Measurements from ENCODE around the gene RPL37A.

Gene RPL37A

DNA sequence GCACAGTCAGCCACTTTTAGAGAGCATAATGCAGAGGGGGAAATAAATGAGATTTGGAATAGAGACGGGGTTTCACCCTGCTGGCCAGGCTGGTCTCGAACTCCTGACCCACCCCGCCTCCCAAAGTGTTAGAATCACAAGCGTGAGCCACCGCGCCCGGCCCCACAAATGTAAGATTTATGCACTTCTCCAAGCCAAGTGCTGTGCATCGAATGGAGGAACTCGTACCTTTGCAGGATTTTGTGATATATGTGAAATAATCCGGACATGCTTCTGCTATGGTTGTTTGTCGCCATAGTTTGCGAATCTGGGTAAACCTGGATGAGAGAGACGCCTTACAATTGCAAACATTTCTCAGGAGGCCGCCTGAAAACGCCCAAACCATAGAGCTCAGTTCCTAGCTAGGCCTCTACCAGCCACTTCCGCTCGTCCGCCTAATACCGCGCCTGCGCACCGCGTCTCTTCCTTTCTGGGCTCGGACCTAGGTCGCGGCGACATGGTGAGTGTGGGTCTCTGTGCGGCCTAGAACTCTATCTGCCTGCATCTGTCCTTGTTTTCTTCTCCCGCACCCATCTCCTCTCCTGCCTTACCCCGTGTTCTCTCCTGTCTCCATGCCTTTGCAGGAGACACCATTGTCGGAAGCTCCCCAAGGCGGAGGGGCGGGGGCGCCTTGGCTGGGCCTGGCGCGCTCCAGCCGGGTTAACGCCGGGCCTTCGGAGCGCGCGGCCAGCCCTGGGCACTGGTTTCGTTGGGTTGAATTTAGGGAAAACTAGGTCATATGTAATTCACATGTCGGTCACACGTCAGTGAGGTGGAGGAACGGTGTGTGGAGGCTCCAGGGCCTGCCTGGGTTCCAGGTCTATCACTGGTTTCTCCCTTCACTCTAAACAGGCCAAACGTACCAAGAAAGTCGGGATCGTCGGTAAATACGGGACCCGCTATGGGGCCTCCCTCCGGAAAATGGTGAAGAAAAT lies at the start of gene RPL37A:
Gene RPL37A, plus strand, starts transcription at position 466 of the 974 bp plus-strand sequence. Its CDS starts 31 bp downstream, at position 497.
- DNase-seq = peak; percentile 95

DNA sequence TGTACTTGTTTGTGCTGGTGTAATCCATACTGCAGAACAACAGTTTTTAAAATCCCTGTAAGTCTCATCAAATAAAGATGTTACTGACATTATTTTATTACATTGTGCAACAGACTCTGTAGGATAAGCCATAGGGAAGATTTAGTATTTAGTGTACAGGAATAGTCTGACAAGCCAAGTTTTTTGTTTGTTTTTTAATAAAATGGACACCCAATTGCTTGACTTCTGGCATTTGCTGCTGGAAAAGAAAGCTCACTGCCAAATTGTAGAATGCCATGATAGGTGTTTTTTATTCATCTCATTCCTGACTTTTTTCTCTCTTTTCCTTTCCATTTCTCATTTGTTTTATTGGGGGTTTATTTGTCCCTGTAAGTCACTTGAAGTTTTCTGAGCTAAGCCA lies 48.3 kb upstream of the RPL37A start:
- DNase-seq = no peak

DNA sequence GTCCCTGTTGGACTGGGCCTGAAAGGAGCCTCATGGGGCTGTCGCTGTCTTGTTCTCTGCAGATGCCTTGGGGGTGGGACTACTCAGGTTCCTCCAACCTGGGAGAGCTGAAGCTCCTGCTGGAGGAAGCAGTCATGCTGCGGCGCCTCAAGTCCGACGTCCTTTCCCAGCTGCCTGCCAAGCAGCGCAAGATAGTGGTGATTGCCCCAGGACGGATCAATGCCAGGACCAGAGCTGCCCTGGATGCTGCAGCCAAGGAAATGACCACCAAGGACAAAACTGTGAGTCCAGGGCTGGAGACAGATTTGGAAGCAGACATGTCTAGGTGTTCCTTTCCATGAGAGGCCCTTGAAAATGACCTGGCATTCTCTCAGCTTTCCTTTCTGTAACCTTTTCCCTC lies 47.9 kb upstream of the RPL37A start:
- no peak for DNase-seq

DNA sequence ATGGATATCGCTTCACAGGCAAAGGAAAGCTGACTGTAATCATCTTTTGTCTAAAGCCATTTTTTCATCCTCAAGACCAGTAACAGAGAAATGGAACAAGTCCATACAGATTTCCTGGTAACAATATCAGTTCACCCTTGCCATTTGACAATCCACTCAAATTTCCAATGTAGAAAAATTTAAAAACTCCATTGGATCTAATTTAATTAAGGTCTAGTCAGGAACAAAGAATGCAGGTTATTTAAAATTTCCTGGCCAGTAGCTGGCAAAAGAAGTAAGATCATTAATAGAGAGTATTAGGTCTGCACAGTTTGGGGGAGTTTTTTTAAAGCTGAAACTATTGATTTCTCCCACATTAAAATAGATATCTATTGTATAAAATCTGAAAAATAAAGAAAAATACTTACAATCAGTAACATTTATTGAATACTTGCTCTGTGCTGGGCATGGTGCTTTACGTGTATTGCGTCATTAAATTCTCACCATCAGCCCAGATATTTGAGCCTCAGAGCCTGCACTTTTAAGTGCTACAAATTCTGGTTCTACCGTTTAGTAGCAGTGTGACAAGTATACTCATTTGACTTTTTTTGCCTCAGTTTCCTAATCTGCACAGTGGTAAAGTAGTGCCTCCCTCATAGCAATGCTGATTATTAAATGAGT lies 44.6 kb upstream of the RPL37A start:
- DNase-seq = no peak

DNA sequence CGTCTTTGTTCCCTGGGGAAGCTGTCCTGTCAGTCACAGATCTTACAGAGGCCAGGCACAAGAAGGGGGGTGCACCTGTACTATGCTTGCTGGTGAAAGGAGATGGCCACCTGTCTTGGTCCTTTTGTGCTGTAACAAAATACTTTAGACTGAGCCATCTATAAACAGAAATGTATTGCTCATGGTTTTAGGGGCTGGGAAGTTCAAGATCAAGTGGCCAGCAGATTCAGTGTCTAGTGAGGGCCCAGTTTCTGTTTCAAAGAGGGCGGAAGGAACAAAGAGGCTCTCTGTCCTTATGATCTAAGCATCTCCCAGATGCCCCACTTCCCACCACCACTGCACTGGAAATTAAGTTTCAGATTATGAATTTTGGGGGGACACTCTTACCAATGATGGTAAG lies 35.5 kb upstream of the RPL37A start:
- no peak for DNase-seq

DNA sequence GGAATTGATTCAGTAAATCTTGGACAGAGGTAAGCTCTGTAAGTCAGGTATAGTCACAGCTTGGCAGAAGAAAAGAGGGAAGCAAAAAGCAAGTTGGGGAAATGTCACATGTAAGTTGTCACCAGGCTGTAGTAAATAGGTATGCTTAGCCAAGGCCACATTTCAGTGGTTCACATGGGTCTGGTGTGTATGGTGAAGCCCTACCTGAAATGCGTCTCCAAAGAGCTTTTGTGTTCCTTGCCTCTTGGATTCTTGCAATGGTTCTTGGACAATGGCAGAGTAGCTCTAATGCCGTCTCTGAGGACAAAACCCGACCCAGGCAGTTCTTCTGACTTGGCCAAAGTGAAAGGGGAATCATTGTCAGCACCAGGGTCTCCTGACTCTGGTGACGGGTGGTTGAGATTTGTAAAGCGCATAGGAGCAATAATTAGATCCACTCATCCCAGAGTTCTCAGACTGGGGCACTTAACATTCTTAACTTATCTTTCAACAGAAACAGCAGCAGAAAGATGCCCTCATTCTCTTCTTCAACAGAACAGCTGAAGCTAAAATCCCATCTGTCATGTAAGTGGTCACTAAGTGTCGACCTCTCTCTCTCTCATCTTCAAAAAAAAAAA lies 34.4 kb upstream of the RPL37A start:
- DNase-seq = no peak

DNA sequence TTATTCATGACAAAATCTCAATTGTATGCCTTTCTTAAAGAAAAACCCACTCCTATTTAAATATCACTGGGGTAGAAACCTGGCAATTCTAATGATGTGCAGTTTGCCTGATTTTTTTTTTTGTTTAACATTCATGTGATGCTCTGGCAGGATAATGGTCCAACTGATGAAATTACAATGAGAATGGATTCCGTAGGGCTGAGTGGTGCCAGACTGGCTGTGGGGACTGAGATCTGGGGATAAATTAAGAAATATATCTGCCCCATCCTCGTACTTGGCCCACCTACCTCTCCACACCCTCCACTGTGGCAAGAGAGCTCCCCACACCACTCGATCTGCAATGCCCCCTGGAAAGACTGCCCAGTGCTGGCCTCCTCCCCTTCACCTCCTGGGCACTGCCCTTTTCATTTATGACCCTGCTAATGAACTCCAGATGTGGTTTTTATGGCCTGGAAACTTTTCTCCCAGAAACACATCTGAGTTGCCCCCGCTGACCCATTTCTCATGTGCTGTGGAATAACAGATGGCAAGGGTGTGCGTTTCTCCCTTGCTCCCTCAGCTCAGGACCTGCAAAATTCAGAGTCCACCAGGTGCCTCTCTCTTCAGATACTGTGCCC lies 33.0 kb upstream of the RPL37A start:
- DNase-seq = no peak

DNA sequence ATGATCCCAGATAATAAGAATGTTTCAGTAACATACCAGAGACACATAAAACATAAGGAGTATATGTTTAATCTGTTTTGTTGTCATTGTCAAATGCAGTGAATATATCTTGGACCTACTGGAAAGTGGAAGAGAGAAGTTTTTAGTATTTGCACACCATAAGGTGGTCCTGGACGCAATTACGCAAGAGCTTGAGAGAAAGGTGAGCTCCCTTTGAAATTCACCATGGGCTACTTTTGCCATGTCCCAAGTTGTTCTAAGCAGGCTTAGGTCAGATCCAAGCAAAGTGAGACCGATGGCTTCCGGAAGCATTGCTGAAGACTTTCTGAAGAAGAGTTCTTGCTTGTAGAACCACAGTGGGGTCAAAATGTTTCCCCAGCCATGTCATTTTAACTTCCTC lies 30.8 kb upstream of the RPL37A start:
- DNase-seq = no peak

DNA sequence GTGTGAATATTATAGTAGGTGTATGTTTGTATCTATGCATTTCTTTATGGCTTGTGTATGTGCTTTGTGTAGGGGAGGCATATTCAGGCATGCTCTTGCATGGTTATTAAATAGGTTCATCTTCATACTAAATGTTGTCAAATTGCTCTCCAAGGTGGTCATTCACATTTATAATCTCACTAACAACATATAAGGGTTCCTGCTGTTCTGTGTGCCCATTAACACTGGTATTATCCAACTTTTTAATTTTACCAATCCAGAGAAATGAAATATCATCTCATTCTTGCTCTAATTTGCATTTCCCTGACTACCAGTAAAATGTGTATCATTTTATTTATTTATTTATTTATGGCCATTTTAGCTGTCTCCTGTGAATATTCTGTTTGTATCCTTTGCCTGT lies 29.0 kb upstream of the RPL37A start:
- DNase-seq = no peak

DNA sequence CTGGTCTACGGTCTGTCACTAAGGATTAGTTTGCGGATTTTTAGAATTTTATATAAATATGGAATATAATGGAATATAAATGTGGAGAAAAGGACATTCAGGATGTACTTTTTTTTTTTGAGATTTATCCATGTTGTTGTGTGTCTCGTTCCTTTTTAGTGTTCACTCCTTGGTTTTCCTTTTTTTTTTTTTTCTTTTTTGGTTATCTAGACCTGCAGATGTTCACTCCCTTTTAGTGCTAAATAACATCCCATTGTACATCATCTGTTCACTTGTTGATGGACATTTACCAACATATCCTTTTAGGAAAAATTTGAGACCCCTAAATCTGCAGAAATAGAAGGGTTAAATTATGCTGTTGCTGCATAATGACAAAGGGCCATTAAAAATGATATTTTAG lies 25.5 kb upstream of the RPL37A start:
- no peak for DNase-seq

DNA sequence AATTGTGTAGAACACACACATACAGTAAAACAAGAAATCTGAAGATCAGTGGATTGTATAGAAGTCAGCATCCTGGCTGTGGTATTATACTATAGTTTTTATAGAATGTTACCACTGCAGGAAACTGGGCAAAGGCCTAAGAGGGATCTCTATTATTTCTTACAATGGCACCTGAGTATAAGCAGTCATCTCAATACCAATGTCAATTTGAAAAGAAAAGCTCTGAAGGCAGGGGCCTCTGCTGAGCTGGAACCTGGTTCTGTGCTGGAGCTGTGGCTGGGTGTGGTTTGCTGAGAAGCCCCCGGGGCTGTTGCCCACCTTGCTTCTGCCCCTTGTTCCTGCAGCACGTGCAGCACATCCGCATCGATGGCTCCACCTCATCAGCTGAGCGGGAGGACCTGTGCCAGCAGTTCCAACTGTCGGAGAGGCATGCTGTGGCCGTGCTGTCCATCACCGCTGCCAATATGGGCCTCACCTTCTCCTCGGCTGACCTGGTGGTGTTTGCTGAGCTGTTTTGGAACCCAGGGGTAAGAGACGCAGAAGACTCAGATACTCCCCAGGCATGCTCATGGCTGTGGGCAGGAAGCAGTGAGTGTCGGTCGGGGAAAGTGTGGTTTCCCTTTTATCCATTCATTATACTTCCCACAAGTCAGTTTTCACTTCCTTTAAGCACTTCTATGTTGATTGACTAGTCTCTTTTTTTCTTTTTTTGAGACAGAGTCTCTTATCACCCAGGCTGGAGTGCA lies 23.5 kb upstream of the RPL37A start:
- no peak for DNase-seq

DNA sequence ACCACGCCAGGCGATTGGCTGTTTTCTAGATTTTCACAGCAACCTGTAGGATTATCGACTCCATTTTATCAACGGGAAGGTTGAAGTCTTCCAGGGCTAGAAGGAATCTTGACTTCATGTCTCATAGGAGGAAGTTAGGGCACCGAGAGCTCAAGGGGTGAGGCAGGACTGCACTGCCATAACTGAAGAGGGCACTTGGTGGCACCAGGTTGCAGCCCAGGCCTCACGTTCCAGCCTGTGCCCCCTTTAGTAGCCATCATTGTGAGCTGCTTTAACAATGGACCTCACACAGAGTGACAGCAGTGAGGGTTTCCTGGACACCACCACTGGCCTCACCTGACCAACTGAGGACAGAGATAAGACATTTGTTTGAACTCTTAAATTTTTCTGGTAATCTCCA lies 22.9 kb upstream of the RPL37A start:
- DNase-seq = no peak

DNA sequence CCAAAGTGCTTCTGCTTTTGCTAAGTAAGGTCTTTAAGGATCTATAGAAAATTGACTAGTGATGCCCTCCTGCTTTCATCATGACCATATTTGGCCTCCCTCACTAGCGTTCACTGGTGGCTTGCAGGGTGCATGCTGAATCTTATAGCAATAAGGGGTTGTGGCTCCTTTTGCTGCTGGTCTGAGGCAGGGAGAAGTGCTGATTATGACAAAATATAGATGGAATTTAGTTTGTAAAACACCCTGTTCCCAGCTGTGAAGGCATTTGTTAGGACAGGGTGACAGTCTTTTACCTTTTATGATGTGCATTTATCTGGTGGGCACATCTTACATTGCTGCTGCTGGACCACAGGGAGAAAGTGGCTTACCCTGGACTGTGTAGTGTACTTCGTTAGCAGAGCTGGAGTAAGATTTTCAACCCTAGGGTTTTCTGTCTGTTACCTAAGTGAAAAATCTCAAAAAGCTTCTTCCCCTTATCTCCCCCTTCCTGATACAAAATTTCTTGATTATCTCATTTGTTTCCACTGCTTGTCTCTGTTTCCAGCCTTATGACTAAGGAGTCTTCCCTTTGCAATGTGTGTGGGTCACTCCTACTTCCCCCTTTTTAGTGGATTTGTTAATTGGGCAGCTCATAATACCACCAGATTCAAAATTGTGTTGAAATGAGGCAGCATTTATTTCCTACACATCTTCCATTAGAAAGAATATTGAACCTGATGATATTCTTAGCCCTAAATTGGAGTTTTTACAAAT lies 21.2 kb upstream of the RPL37A start:
- DNase-seq = no peak

DNA sequence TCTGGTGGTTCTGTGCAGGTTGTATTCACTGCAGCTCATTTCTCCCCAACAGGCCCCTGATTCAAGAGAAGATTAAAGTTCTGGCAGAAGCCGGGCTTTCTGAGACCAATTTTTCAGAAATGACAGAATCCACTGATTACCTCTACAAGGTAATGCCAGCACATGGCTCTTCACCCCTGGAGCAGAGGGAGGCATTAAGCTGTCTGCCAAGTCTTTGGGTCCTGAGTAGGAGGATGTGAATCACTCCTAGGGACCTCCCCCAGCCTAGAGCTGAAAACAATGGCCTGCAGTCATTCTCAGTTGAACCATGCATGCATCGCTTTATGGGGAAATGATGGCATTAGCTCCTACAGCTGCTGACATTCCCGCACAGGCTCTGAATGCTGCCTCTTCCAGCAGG lies 20.5 kb upstream of the RPL37A start:
- peak; percentile 37 for DNase-seq

DNA sequence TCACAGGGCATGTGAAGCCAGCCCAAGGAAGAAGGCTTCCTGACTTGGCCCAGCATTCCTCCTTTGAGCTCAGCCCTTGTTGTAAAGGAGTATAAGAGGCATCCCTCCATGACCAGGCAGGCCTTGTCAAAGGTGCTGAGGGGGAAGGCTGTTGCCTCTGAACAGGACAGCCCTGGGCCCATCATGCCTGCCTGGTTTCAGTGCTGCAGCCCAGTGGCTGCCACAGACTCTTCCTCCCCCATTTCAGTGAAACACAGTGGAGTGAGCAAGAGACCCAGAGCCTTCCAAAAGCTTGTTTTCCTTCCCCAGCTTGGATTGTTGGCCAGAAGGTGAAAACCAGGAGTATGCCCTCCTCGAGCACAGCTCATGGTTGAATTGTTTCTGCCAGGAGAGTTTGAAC lies 19.9 kb upstream of the RPL37A start:
- DNase-seq = no peak

DNA sequence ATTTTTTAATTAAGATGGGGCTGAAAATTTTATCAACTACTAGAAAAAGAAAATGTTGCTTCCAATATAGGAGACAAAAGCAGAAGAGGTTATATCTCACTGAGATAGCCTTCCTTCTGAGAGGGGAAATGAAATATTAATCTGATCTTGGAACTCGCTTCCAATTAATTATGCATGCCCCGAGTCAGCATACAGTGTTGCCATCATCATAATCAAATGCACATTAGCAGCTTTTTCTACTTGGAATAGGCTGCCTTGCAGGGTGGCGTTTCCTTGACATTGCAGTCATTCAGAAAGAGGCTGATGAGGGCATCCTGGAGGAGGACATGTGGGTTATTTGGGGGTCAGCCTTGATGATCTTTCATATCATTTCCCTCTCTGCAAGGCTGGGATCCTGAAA lies 18.4 kb upstream of the RPL37A start:
- DNase-seq = no peak

DNA sequence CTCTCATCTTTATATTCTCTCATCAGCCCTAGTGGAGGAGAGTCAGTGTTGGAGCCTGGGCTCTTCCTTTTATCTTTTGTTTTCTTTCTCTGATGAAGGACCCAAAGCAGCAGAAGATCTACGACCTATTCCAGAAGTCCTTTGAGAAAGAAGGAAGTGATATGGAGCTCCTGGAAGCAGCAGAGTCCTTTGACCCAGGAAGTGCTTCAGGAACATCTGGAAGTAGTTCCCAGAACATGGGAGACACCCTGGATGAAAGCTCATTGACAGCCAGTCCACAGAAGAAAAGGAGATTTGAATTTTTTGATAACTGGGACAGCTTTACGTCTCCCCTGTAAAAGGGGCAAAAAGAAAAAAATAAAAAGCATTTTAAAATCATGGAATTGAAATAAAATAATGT lies 16.0 kb upstream of the RPL37A start:
- no peak for DNase-seq

DNA sequence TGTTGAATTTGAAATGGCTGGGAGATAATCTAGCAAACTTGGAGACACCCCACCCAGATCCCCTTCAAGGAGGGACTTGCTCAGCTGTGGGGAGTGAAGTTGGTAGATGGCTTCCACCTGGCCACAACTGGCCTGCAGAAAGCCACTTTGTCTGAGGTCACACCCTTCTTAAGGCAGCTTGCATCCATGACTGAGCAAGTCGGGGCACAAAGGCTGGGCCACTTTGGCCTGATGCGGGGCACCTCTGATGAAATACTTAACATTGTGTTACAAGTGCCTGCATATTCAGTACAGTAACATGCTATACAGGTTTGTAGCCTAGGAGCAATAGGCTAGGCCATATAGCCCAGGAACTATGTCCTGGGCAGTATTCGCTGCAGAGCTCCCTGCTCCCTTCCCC lies 13.4 kb upstream of the RPL37A start:
- DNase-seq = no peak

DNA sequence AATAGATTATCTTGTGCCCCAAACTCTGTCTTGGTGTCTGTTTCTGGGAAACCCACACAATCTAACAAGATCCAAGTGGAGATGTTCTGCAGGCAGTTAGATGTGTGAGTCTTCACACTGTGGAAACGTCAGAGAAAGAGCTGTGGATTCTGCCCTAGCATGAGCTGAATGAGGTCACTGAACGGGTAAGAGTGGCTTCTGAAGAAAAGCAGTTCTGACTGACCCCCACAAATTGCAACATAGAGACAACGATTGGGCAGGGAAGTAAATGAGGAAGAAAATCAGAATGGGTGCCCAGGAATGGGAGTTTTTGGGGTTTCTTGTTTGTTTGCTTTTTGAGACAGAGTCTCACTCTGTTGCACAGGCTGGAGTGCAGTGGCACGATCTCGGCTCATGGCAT lies 12.9 kb upstream of the RPL37A start:
- no peak for DNase-seq

DNA sequence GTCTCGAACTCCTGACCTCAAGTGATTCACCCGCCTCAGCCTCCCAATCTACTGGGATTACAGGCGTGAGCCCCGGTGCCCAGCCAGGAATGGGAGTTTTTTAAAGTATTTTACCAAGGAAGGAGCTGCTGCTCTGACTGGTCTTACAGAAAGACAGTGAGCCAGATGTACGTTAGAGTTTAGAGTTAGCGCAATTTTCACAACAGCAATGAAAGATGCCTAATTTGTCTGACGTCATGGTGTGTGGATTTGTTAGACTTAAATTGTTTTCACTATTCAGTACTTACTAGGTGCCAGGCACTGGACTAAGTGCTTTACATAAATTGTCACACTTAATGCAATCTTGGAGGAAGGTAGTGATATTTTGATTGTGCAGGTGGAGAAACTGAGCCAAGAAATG lies 12.4 kb upstream of the RPL37A start:
- no peak for DNase-seq

DNA sequence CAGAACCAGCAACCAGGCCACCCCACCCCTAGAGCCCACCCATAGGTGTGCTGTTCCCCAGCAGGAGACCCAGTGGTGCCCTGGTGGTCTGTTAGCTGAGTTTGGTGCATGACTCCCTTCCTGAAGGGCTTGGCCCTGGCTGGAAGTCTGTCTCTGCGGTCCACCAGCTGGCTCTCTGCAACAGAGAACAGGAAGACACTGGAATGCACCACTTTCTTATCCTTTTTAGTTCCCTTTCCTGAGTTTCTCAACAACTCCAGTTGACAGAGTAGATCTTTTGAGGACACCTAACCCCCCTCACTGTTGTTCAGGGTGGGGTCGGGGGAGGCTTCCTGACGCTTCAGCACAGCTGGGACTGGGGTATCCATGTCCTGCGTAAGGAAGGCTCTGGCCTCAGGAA lies 11.9 kb upstream of the RPL37A start:
- DNase-seq = no peak

DNA sequence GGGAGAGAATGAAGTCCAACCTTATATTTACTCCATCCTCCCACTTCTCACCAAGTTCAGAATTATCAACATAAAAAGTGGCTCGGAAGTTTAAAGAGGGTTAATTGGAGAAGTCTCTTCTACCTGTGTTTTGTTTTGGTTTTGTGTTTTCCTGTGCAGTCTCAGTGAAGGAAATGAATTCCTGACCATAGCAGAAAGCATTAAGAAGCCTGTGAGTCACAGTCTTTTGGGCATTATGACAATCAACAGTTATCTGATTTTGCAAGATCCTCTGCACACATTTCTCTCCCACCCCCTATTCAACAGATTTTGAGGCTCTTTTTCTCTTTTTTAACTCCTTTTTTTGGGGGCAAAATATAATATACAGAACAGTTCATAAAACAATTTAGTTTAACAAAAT lies 8.6 kb upstream of the RPL37A start:
- no peak for DNase-seq

All from left hindlimb (tissue), 1 donor.